ENCODE data around the gene SLC25A10.

SLC25A10 gene

GRCh38 chr17:81715107-81715871 is 3.2 kb downstream of the SLC25A10 start:
- H3K36me3 ChIP-seq (ENCODE audit: control insufficient read depth in 2 of 2, insufficient read depth in 2 of 2, low read length in 2 of 2) = no peaks in the 10 kb centered on the region
- no peak overlapping the region for H3K4me3 ChIP-seq (ENCODE audit: low read length in 2 of 2)
- no peak overlapping the region for H3K9ac ChIP-seq (ENCODE audit: low read length in 2 of 2)
- H3K27ac ChIP-seq (ENCODE audit: low read length) = no peak overlapping the region
- peaks cover 0 to 6% of the 10 kb centered on the region in 2 donors for H3K27me3 ChIP-seq (ENCODE audit: control insufficient read depth in 1 of 2, insufficient read depth in 2 of 2, low read length in 2 of 2)
- H3K4me1 ChIP-seq (ENCODE audit: control insufficient read depth, insufficient read depth, low read length) = peaks cover 27% of the 10 kb centered on the region
- no peaks in the 10 kb centered on the region for H3K9me3 ChIP-seq (ENCODE audit: control insufficient read depth in 2 of 2, low read length in 2 of 2)

- peaks cover 0 to under 1% of the 10 kb centered on the region in 2 donors for H3K27me3 ChIP-seq (ENCODE audit: control insufficient read depth in 1 of 2, insufficient read depth in 2 of 2, low read length in 2 of 2)
- no peak overlapping the region for H3K9ac ChIP-seq (ENCODE audit: low read length in 2 of 2)
- H3K36me3 ChIP-seq (ENCODE audit: control insufficient read depth in 2 of 2, insufficient read depth in 2 of 2, low read length in 2 of 2) = no peaks in the 10 kb centered on the region
- no peaks in the 10 kb centered on the region for H3K9me3 ChIP-seq (ENCODE audit: control insufficient read depth in 2 of 2, low read length in 2 of 2)
- no peak overlapping the region for H3K27ac ChIP-seq (ENCODE audit: low read length)
- peaks cover 19% of the 10 kb centered on the region for H3K4me1 ChIP-seq (ENCODE audit: control insufficient read depth, insufficient read depth, low read length)
- no peak overlapping the region for H3K4me3 ChIP-seq (ENCODE audit: low read length in 2 of 2)
Observed at GRCh38 chr17:81715872-81716673, 4.0 kb downstream of the SLC25A10 start.

GRCh38 chr17:81716674-81716996 is 4.6 kb downstream of the SLC25A10 start:
- Histone ChIP-seq H3K27ac (ENCODE audit: low read length) (no peak overlapping the region), H3K4me1 (ENCODE audit: control insufficient read depth, insufficient read depth, low read length) (peaks cover 14% of the 10 kb centered on the region), H3K27me3 (ENCODE audit: control insufficient read depth in 1 of 2, insufficient read depth in 2 of 2, low read length in 2 of 2) (no peaks in the 10 kb centered on the region), H3K9me3 (ENCODE audit: control insufficient read depth in 2 of 2, low read length in 2 of 2) (no peaks in the 10 kb centered on the region), H3K4me3 (ENCODE audit: low read length in 2 of 2) (no peak overlapping the region), H3K9ac (ENCODE audit: low read length in 2 of 2) (no peak overlapping the region), H3K36me3 (ENCODE audit: control insufficient read depth in 2 of 2, insufficient read depth in 2 of 2, low read length in 2 of 2) (no peaks in the 10 kb centered on the region)

- H3K36me3 ChIP-seq (ENCODE audit: control insufficient read depth in 2 of 2, insufficient read depth in 2 of 2, low read length in 2 of 2) = no peaks in the 10 kb centered on the region
- H3K4me1 ChIP-seq (ENCODE audit: control insufficient read depth, insufficient read depth, low read length) = peaks cover 11% of the 10 kb centered on the region
- H3K4me3 ChIP-seq (ENCODE audit: low read length in 2 of 2) = no peak overlapping the region
- H3K9ac ChIP-seq (ENCODE audit: low read length in 2 of 2) = no peak overlapping the region
- H3K27me3 ChIP-seq (ENCODE audit: control insufficient read depth in 1 of 2, insufficient read depth in 2 of 2, low read length in 2 of 2) = peaks cover 2 to 3% of the 10 kb centered on the region in 2 donors
- no peaks in the 10 kb centered on the region for H3K9me3 ChIP-seq (ENCODE audit: control insufficient read depth in 2 of 2, low read length in 2 of 2)
- no peak overlapping the region for H3K27ac ChIP-seq (ENCODE audit: low read length)
Observed at GRCh38 chr17:81717049-81717765, 5.1 kb downstream of the SLC25A10 start.

GRCh38 chr17:81717766-81718089 is 5.6 kb downstream of the SLC25A10 start:
- H3K27me3 ChIP-seq (ENCODE audit: control insufficient read depth in 1 of 2, insufficient read depth in 2 of 2, low read length in 2 of 2) = peaks cover 4 to 5% of the 10 kb centered on the region in 2 donors
- no peaks in the 10 kb centered on the region for H3K36me3 ChIP-seq (ENCODE audit: control insufficient read depth in 2 of 2, insufficient read depth in 2 of 2, low read length in 2 of 2)
- H3K9ac ChIP-seq (ENCODE audit: low read length in 2 of 2) = no peak overlapping the region
- H3K4me3 ChIP-seq (ENCODE audit: low read length in 2 of 2) = no peak overlapping the region
- H3K9me3 ChIP-seq (ENCODE audit: control insufficient read depth in 2 of 2, low read length in 2 of 2) = no peaks in the 10 kb centered on the region
- H3K27ac ChIP-seq (ENCODE audit: low read length) = no peak overlapping the region
- H3K4me1 ChIP-seq (ENCODE audit: control insufficient read depth, insufficient read depth, low read length) = peaks cover 7% of the 10 kb centered on the region

- no peaks in the 10 kb centered on the region for H3K4me1 ChIP-seq (ENCODE audit: control insufficient read depth, insufficient read depth, low read length)
- H3K36me3 ChIP-seq (ENCODE audit: control insufficient read depth in 2 of 2, insufficient read depth in 2 of 2, low read length in 2 of 2) = no peaks in the 10 kb centered on the region
- H3K4me3 ChIP-seq (ENCODE audit: low read length in 2 of 2) = no peak overlapping the region
- no peaks in the 10 kb centered on the region for H3K9me3 ChIP-seq (ENCODE audit: control insufficient read depth in 2 of 2, low read length in 2 of 2)
- peaks cover 4 to 7% of the 10 kb centered on the region in 2 donors for H3K27me3 ChIP-seq (ENCODE audit: control insufficient read depth in 1 of 2, insufficient read depth in 2 of 2, low read length in 2 of 2)
- H3K27ac ChIP-seq (ENCODE audit: low read length) = no peak overlapping the region
- no peak overlapping the region for H3K9ac ChIP-seq (ENCODE audit: low read length in 2 of 2)
Observed at GRCh38 chr17:81719410-81720266, 7.6 kb downstream of the SLC25A10 start.

GRCh38 chr17:81720267-81721071 is 8.4 kb downstream of the SLC25A10 start:
- Histone ChIP-seq H3K36me3 (ENCODE audit: control insufficient read depth in 2 of 2, insufficient read depth in 2 of 2, low read length in 2 of 2) (no peaks in the 10 kb centered on the region), H3K4me3 (ENCODE audit: low read length in 2 of 2) (no peak overlapping the region), H3K27ac (ENCODE audit: low read length) (no peak overlapping the region), H3K27me3 (ENCODE audit: control insufficient read depth in 1 of 2, insufficient read depth in 2 of 2, low read length in 2 of 2) (peaks cover 5 to 7% of the 10 kb centered on the region in 2 donors), H3K9ac (ENCODE audit: low read length in 2 of 2) (no peak overlapping the region), H3K4me1 (ENCODE audit: control insufficient read depth, insufficient read depth, low read length) (no peaks in the 10 kb centered on the region), H3K9me3 (ENCODE audit: control insufficient read depth in 2 of 2, low read length in 2 of 2) (no peaks in the 10 kb centered on the region)

- Histone ChIP-seq H3K4me3 (ENCODE audit: low read length in 2 of 2) (no peak overlapping the region), H3K27ac (ENCODE audit: low read length) (no peak overlapping the region), H3K36me3 (ENCODE audit: control insufficient read depth in 2 of 2, insufficient read depth in 2 of 2, low read length in 2 of 2) (no peaks in the 10 kb centered on the region), H3K9me3 (ENCODE audit: control insufficient read depth in 2 of 2, low read length in 2 of 2) (no peaks in the 10 kb centered on the region), H3K9ac (ENCODE audit: low read length in 2 of 2) (no peak overlapping the region), H3K4me1 (ENCODE audit: control insufficient read depth, insufficient read depth, low read length) (peaks cover 3% of the 10 kb centered on the region), H3K27me3 (ENCODE audit: control insufficient read depth in 1 of 2, insufficient read depth in 2 of 2, low read length in 2 of 2) (peaks cover 9 to 10% of the 10 kb centered on the region in 2 donors)
Observed at GRCh38 chr17:81722184-81723120, 10.4 kb downstream of the SLC25A10 start.

GRCh38 chr17:81723651-81724209 is 11.6 kb downstream of the SLC25A10 start:
- peaks cover 3% of the 10 kb centered on the region for H3K4me1 ChIP-seq (ENCODE audit: control insufficient read depth, insufficient read depth, low read length)
- H3K9ac ChIP-seq (ENCODE audit: low read length in 2 of 2) = no peak overlapping the region
- H3K36me3 ChIP-seq (ENCODE audit: control insufficient read depth in 2 of 2, insufficient read depth in 2 of 2, low read length in 2 of 2) = no peaks in the 10 kb centered on the region
- peaks cover 10% of the 10 kb centered on the region in 2 donors for H3K27me3 ChIP-seq (ENCODE audit: control insufficient read depth in 1 of 2, insufficient read depth in 2 of 2, low read length in 2 of 2)
- no peak overlapping the region for H3K4me3 ChIP-seq (ENCODE audit: low read length in 2 of 2)
- H3K9me3 ChIP-seq (ENCODE audit: control insufficient read depth in 2 of 2, low read length in 2 of 2) = no peaks in the 10 kb centered on the region
- no peak overlapping the region for H3K27ac ChIP-seq (ENCODE audit: low read length)
